GM23338 (cell line): ENCODE data around the gene MLPH. TPM values are rescaled to one million over a fixed set of nuclear protein-coding genes. Genes with fewer than 3 reads are reported as not detected.

Source experiments
- ATAC-seq: fragments of 200-7000 bp; cut with Tn5 transposase; 3 replicates; pipeline ENCODE4 v1.9.1; 2020
- DNase-seq: peaks from one replicate; pipeline ENCODE4 v3.0.0-alpha.2; 2015; ENCODE audit warnings: low spot score
- H2AFZ ChIP-seq: fragments of 200-600 bp; sonication (generic); 2 replicates; pipeline ENCODE4 v1.8.0; 2016; ENCODE audit warnings: antibody characterized with exemption, mild to moderate bottlenecking, moderate library complexity
- H3F3A ChIP-seq: fragments of 200-600 bp; sonication (generic); replicated peaks from 2 replicates; pipeline ENCODE4 v1.8.0; 2017; ENCODE audit warnings: antibody characterized with exemption, mixed run types, low read depth
- H3K27ac ChIP-seq: fragments of 200-600 bp; sonication (generic); 2 replicates; pipeline ENCODE4 v1.6.1; 2016; ENCODE audit warnings: low read depth
- H3K27me3 ChIP-seq: fragments of 200-600 bp; sonication (generic); 2 replicates; pipeline ENCODE4 v1.8.0; 2016; ENCODE audit warnings: mild to moderate bottlenecking, mixed run types, moderate library complexity; ENCODE audit not compliant: insufficient read depth
- H3K36me3 ChIP-seq: fragments of 200-600 bp; sonication (generic); 2 replicates; pipeline ENCODE4 v1.8.0; 2016; ENCODE audit warnings: mild to moderate bottlenecking; ENCODE audit not compliant: insufficient read depth
- H3K4me1 ChIP-seq: fragments of 200-600 bp; sonication (generic); 2 replicates; pipeline ENCODE4 v1.8.0; 2016; ENCODE audit warnings: mild to moderate bottlenecking, moderate library complexity; ENCODE audit not compliant: insufficient read depth
- H3K4me2 ChIP-seq: fragments of 200-600 bp; sonication (generic); 2 replicates; pipeline ENCODE4 v1.7.1; 2017; ENCODE audit warnings: mixed run types
- H3K4me3 ChIP-seq: fragments of 200-600 bp; sonication (generic); 2 replicates; pipeline ENCODE4 v1.6.1; 2016; ENCODE audit warnings: mixed run types
- H3K79me2 ChIP-seq: fragments of 200-600 bp; sonication (generic); replicated peaks from 2 replicates; pipeline ENCODE4 v1.8.0; 2017; ENCODE audit warnings: mild to moderate bottlenecking; ENCODE audit not compliant: insufficient read depth
- H3K9me2 ChIP-seq: fragments of 200-600 bp; sonication (generic); 2 replicates; pipeline ENCODE4 v1.8.0; 2017; ENCODE audit not compliant: insufficient read depth
- H4K20me1 ChIP-seq: fragments of 200-600 bp; sonication (generic); replicated peaks from 2 replicates; pipeline ENCODE4 v1.8.0; 2017; ENCODE audit warnings: mild to moderate bottlenecking; ENCODE audit not compliant: insufficient read depth
- H3K27ac Mint-ChIP-seq: 2 replicates; pipeline ENCODE4 v1.8.0; 2020; ENCODE audit warnings: inconsistent platforms, mild to moderate bottlenecking, moderate library complexity, mixed read lengths
- H3K27me3 Mint-ChIP-seq: 3 replicates; pipeline ENCODE4 v1.8.0; 2022; ENCODE audit warnings: low read depth, mild to moderate bottlenecking, moderate library complexity, mixed read lengths, inconsistent platforms; ENCODE audit not compliant: insufficient read depth, poor library complexity
- H3K36me3 Mint-ChIP-seq: 3 replicates; pipeline ENCODE4 v1.8.0; 2021; ENCODE audit warnings: low read depth, mild to moderate bottlenecking, inconsistent platforms, moderate library complexity, mixed read lengths
- H3K4me1 Mint-ChIP-seq: 3 replicates; pipeline ENCODE4 v1.8.0; 2020; ENCODE audit warnings: mild to moderate bottlenecking, inconsistent platforms, mixed read lengths
- H3K4me3 Mint-ChIP-seq: 3 replicates; pipeline ENCODE4 v1.8.0; 2021; ENCODE audit warnings: moderate library complexity, mild to moderate bottlenecking, inconsistent platforms, mixed read lengths
- H3K9me3 Mint-ChIP-seq: 3 replicates; pipeline ENCODE4 v1.8.0; 2020; ENCODE audit warnings: moderate library complexity, mild to moderate bottlenecking, inconsistent platforms, mixed read lengths
- CREB1 ChIP-seq: fragments of 250-450 bp; sonication (Bioruptor Pico); IDR thresholded peaks from 2 replicates; pipeline ENCODE4 v1.5.0; 2020; ENCODE audit warnings: low read depth, mild to moderate bottlenecking, moderate library complexity
- EZH2 ChIP-seq: fragments of 200-600 bp; sonication (generic); IDR thresholded peaks from one replicate; pipeline ENCODE4 v1.8.0; 2017; ENCODE audit warnings: antibody characterized with exemption, mild to moderate bottlenecking, low read depth; ENCODE audit not compliant: unreplicated experiment
- EZH2phosphoT487 ChIP-seq: fragments of 200-600 bp; sonication (generic); IDR thresholded peaks from one replicate; pipeline ENCODE4 v1.8.1; 2018; ENCODE audit warnings: antibody characterized with exemption; ENCODE audit not compliant: unreplicated experiment
- JUNB ChIP-seq: IDR thresholded peaks from one replicate; pipeline ENCODE4 v1.6.1; 2016; ENCODE audit warnings: antibody characterized with exemption; ENCODE audit not compliant: unreplicated experiment
- NANOG ChIP-seq: IDR thresholded peaks from 2 replicates; pipeline ENCODE4 v1.6.1; 2016; ENCODE audit warnings: antibody characterized with exemption, borderline replicate concordance
- STAT1 ChIP-seq: IDR thresholded peaks from one replicate; pipeline ENCODE4 v1.6.1; 2016; ENCODE audit warnings: antibody characterized with exemption; ENCODE audit not compliant: unreplicated experiment
- ZNF114 ChIP-seq: fragments of 250-450 bp; sonication (Bioruptor Pico); IDR thresholded peaks from 2 replicates; pipeline ENCODE4 v1.5.0; 2020; ENCODE audit warnings: mild to moderate bottlenecking, moderate library complexity
- polyA plus RNA-seq: library from polyadenylated mRNA; unstranded; fragments of >200 nt; fragmentation: Nextera tagmentation; extraction: Ambion mirVana; gene quantifications from 2 replicates; pipeline ENCODE4 v1.2.1, GENCODE V29; 2016
- total RNA-seq: library from RNA; depleted of rRNA; stranded (reverse); fragments of >200 nt; shearing (Covaris generic); gene quantifications from 2 replicates; pipeline ENCODE4 v1.2.3, GENCODE V29; 2014
- TF ChIP-seq, protein P1 (sequence below): IDR thresholded peaks from 2 replicates; pipeline ENCODE4 v1.6.1; 2016; ENCODE audit warnings: antibody characterized with exemption
- TF ChIP-seq, protein P2 (sequence below): IDR thresholded peaks from one replicate; pipeline ENCODE4 v1.6.1; 2018; ENCODE audit warnings: antibody characterized with exemption; ENCODE audit not compliant: unreplicated experiment

The MLPH gene
- total and polyA plus RNA-seq, 2 experiments from 2014 or later: 13.6 to 16.5 TPM

DNA sequence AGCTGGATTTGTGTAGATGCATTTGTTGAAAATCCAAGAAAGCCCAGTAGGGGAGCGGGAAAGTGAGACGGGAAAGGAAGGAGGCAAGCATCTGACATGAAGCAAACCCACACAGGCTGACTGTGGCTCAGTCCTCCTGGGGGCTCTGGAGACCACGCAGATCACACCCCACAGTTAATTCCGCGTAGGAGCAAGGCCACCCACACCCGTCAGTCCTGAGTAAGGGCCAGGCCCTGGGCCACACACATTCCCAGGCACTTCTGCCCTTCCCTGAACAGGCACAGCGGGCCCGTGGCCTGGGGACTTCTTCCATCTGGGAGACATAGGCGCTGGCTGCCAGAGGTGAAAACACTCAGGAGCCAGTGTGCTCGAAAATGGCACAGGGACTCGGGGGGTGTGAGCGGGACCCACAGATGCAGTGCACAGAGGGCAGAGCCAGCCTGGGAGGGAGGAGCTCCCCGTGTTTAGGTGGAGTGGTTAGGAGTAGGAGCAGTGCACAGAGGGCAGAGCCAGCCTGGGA, 59.9 kb downstream of the MLPH start:
- Mint-ChIP-seq H3K4me1 (peaks cover 2% of the 10 kb centered on the region; the same call in 2 of the 3 replicates), H3K9me3 (no peaks in the 10 kb centered on the region), H3K4me3 (no peak overlapping the region), H3K36me3 (peaks cover 2% of the 10 kb centered on the region), H3K27me3 (peaks cover 9% of the 10 kb centered on the region), H3K27ac (no peak overlapping the region)
- H3K27me3 ChIP-seq: no peaks in the 10 kb centered on the region
- H3K36me3 ChIP-seq: no peaks in the 10 kb centered on the region
- TF ChIP-seq, protein P1, sequence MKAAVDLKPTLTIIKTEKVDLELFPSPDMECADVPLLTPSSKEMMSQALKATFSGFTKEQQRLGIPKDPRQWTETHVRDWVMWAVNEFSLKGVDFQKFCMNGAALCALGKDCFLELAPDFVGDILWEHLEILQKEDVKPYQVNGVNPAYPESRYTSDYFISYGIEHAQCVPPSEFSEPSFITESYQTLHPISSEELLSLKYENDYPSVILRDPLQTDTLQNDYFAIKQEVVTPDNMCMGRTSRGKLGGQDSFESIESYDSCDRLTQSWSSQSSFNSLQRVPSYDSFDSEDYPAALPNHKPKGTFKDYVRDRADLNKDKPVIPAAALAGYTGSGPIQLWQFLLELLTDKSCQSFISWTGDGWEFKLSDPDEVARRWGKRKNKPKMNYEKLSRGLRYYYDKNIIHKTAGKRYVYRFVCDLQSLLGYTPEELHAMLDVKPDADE: no peak
- no peak for TF ChIP-seq STAT1
- no peak overlapping the region for H2AFZ ChIP-seq
- ATAC-seq: no peak
- no peaks in the 10 kb centered on the region for H4K20me1 ChIP-seq
- no peaks in the 10 kb centered on the region for H3F3A ChIP-seq
- no peak for DNase-seq
- H3K4me2 ChIP-seq: no peak overlapping the region
- no peaks in the 10 kb centered on the region for H3K9me2 ChIP-seq
- no peak overlapping the region for H3K4me3 ChIP-seq
- H3K27ac ChIP-seq: no peak overlapping the region
- H3K4me1 ChIP-seq: no peaks in the 10 kb centered on the region
- no peaks in the 10 kb centered on the region for H3K79me2 ChIP-seq

DNA sequence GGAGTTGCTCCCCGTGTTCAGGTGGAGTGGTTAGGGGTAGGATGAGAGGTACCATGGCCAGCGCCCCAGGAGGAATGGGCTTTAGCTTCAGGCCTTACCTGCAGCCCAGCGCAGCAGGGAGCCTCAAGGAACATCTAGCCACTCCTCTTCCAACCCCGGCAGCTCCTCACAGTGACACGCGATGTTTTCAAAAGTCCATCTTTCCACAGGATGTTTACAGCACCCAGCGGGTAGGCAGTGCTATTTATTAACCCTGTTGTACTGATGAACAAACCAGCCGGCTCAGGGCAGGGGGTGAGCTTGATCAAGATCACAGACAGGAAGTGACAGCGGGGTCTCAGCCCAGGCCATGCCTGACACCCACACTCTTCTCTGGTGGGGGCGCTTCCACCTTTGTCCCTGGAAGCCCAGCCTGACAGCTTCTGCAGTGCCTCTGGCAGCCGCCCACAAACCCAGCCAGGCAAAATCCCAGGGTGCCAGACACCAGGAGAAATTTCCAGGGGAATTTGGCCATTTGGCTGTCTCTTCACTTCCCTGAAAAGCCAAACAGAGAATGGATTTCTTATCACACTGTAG, 60.9 kb downstream of the MLPH start:
- peaks cover 2% of the 10 kb centered on the region; the same call in 2 of the 3 replicates for H3K4me1 Mint-ChIP-seq
- H3K9me2 ChIP-seq: no peaks in the 10 kb centered on the region
- H3F3A ChIP-seq: no peaks in the 10 kb centered on the region
- no peaks in the 10 kb centered on the region for H3K27me3 ChIP-seq
- H3K79me2 ChIP-seq: no peaks in the 10 kb centered on the region
- H3K27ac ChIP-seq: no peak overlapping the region
- H2AFZ ChIP-seq: no peak overlapping the region
- peaks cover 9% of the 10 kb centered on the region for H3K27me3 Mint-ChIP-seq
- no peak overlapping the region for H3K4me2 ChIP-seq
- ATAC-seq: peak; percentile 94
- no peak overlapping the region for H3K4me3 ChIP-seq
- no peak overlapping the region for H3K4me3 Mint-ChIP-seq
- H3K36me3 ChIP-seq: no peaks in the 10 kb centered on the region
- H3K36me3 Mint-ChIP-seq: peaks cover 12% of the 10 kb centered on the region
- peaks cover 8% of the 10 kb centered on the region; the same call in 2 of the 3 replicates for H3K9me3 Mint-ChIP-seq
- DNase-seq: peak; percentile 50
- no peak for TF ChIP-seq ZNF114 (CRISPR knock-in tag)
- TF ChIP-seq, protein P2, sequence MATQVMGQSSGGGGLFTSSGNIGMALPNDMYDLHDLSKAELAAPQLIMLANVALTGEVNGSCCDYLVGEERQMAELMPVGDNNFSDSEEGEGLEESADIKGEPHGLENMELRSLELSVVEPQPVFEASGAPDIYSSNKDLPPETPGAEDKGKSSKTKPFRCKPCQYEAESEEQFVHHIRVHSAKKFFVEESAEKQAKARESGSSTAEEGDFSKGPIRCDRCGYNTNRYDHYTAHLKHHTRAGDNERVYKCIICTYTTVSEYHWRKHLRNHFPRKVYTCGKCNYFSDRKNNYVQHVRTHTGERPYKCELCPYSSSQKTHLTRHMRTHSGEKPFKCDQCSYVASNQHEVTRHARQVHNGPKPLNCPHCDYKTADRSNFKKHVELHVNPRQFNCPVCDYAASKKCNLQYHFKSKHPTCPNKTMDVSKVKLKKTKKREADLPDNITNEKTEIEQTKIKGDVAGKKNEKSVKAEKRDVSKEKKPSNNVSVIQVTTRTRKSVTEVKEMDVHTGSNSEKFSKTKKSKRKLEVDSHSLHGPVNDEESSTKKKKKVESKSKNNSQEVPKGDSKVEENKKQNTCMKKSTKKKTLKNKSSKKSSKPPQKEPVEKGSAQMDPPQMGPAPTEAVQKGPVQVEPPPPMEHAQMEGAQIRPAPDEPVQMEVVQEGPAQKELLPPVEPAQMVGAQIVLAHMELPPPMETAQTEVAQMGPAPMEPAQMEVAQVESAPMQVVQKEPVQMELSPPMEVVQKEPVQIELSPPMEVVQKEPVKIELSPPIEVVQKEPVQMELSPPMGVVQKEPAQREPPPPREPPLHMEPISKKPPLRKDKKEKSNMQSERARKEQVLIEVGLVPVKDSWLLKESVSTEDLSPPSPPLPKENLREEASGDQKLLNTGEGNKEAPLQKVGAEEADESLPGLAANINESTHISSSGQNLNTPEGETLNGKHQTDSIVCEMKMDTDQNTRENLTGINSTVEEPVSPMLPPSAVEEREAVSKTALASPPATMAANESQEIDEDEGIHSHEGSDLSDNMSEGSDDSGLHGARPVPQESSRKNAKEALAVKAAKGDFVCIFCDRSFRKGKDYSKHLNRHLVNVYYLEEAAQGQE: peak; percentile 74
- no peaks in the 10 kb centered on the region for H3K4me1 ChIP-seq
- no peak overlapping the region for H3K27ac Mint-ChIP-seq
- no peaks in the 10 kb centered on the region for H4K20me1 ChIP-seq

DNA sequence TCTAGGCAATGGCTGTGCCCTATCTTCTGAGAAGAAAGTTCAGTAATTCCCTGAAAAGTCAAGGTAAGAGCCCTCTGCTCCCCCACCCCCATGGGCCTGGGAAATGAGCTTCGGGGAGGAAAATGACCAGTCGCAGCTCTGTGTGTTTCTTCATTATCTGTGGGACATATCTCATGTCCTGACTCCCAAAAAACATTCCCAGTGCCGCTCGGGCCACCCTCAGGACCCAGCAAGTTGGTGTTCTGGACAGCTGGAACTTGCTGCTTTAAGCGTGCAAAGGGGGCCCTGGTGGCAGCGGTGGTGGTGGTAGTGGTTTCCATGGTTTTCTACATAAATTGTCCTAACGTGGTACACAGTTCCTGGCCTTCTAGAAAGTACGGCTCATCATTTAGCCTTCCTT, 62.2 kb downstream of the MLPH start:
- DNase-seq (no peak), ATAC-seq (no peak)
- H3K4me2 ChIP-seq: no peak overlapping the region
- no peaks in the 10 kb centered on the region for H3F3A ChIP-seq
- Mint-ChIP-seq H3K4me3 (no peak overlapping the region), H3K27me3 (peaks cover 9% of the 10 kb centered on the region), H3K27ac (no peak overlapping the region), H3K9me3 (peaks cover 20% of the 10 kb centered on the region; the same call in 2 of the 3 replicates), H3K4me1 (peaks cover 2% of the 10 kb centered on the region; the same call in 2 of the 3 replicates), H3K36me3 (peaks cover 25% of the 10 kb centered on the region)
- H3K9me2 ChIP-seq: no peaks in the 10 kb centered on the region
- no peaks in the 10 kb centered on the region for H3K79me2 ChIP-seq
- H2AFZ ChIP-seq: no peak overlapping the region
- H3K4me1 ChIP-seq: no peaks in the 10 kb centered on the region
- H3K36me3 ChIP-seq: no peaks in the 10 kb centered on the region
- no peak overlapping the region for H3K27ac ChIP-seq
- no peaks in the 10 kb centered on the region for H3K27me3 ChIP-seq
- no peak overlapping the region for H3K4me3 ChIP-seq
- H4K20me1 ChIP-seq: no peaks in the 10 kb centered on the region
- TF ChIP-seq ZNF114 (CRISPR knock-in tag) (no peak), NANOG (no peak), STAT1 (no peak), EZH2 (no peak), CREB1 (CRISPR knock-in tag) (no peak), JUNB (no peak), EZH2phosphoT487 (no peak)
